Body of pancreas (tissue), 4 donors: ENCODE data around the gene CDC42BPA. TPM values are rescaled to one million over a fixed set of nuclear protein-coding genes. Genes with fewer than 3 reads are reported as not detected.
A peak's percentile ranks its signal among the peaks of the same experiment; 100 is the strongest.

Source experiments
- ATAC-seq: fragments of 150-250 bp; one replicate; pipeline ENCODE4 v1.9.1; 2016
- DNase-seq, 4 donors: peaks; one replicate each; pipeline ENCODE4 v3.0.0-alpha.2; 2019
- H3K27ac ChIP-seq, 4 donors: fragments of 200-600 bp; sonication (generic); 1 replicate in 3 of 4; 2 replicates in 1 of 4; pipeline versions ENCODE4 v1.5.1 to v1.6.1; 2016 to 2019; ENCODE audit warnings: mild to moderate bottlenecking in 1 of 4, mixed read lengths in 1 of 4, moderate library complexity in 1 of 4
- H3K27me3 ChIP-seq, 2 donors: fragments of 200-600 bp; sonication (generic); one replicate each; pipeline ENCODE4 v1.6.0; 2016; ENCODE audit warnings: mild to moderate bottlenecking in 1 of 2
- H3K36me3 ChIP-seq, 2 donors: fragments of 200-600 bp; sonication (generic); replicated peaks in 1 of 2; 2 replicates each; pipeline ENCODE4 v1.5.1; 2016; ENCODE audit warnings: low read depth in 2 of 2; ENCODE audit not compliant: insufficient read depth in 1 of 2
- H3K4me1 ChIP-seq: fragments of 200-600 bp; sonication (generic); one replicate; pipeline ENCODE4 v1.6.0; 2016
- H3K4me3 ChIP-seq, 2 donors: fragments of 200-600 bp; sonication (generic); 1 replicate in 1 of 2; 2 replicates in 1 of 2; pipeline ENCODE4 v1.5.1; 2016 to 2019
- H3K9me3 ChIP-seq, 3 donors: fragments of 200-600 bp; sonication (generic); 1 replicate in 2 of 3; 2 replicates in 1 of 3; pipeline ENCODE4 v1.5.1; 2016
- CTCF ChIP-seq, 7 experiments: fragments of 450-650 bp in 4 of 7; fragments of 200-600 bp in 3 of 7; sonication (generic) in 3 of 7; IDR thresholded peaks; one replicate each; pipeline ENCODE4 v1.5.1; 2016 to 2019; ENCODE audit warnings: antibody characterized with exemption in 7 of 7
- POLR2A ChIP-seq, 3 donors: fragments of 450-650 bp; IDR thresholded peaks; one replicate each; pipeline ENCODE4 v1.6.1; 2016; ENCODE audit warnings: antibody characterized with exemption in 3 of 3, mild to moderate bottlenecking in 2 of 3
- WGBS, 2 donors: methylation state at CpG; one replicate each; pipeline ENCODE4 v1.1.5; 2017; 5-methylcytosine and 5-hydroxymethylcytosine counted together
- intact Hi-C: fragments of 100-400 bp; cut with DNase I; formaldehyde crosslinking; loops from one replicate; pipeline ENCODE4 v1.15.1; 2023
- total RNA-seq, 2 donors: library from RNA; depleted of rRNA; stranded (reverse); fragments of >200 nt; gene quantifications; one replicate each; pipeline ENCODE4 v1.1.0, GENCODE V29; 2016

The CDC42BPA gene
- total RNA-seq, 2 donors from 2014 or later = 35.9 to 37.6 TPM

- Histone ChIP-seq H3K4me3 (no peak overlapping the region), H3K9me3 (no peaks in the 10 kb centered on the region), H3K4me1 (peaks cover 76% of the 10 kb centered on the region), H3K36me3 (no peaks in the 10 kb centered on the region), H3K27ac (peak overlapping the region in 1 of 4 donors; percentile 7), H3K27me3 (no peaks in the 10 kb centered on the region)
- ATAC-seq (no peak), DNase-seq (no peak)
- intact Hi-C loops = no loop called here
- TF ChIP-seq CTCF (IDR thresholded peaks at IDR 0.05) (no peak), POLR2A (IDR thresholded peaks at IDR 0.05) (no peak)
- WGBS, 2 donors = 72 to 86% methylated on average over 12 of the region's 12 CpGs
These were observed 366.8 kb downstream of the CDC42BPA start for GRCh38 chr1:226951286-226952117.

GRCh38 chr1:226950871-226951270, 367.4 kb downstream of the CDC42BPA start:
- H3K27me3 ChIP-seq = no peaks in the 10 kb centered on the region
- peaks cover 82% of the 10 kb centered on the region for H3K4me1 ChIP-seq
- intact Hi-C loops = no loop called here
- TF ChIP-seq POLR2A (IDR thresholded peaks at IDR 0.05) (no peak), CTCF (IDR thresholded peaks at IDR 0.05) (no peak)
- ATAC-seq (no peak), DNase-seq (no peak)
- no peak overlapping the region for H3K27ac ChIP-seq
- no peaks in the 10 kb centered on the region for H3K9me3 ChIP-seq
- H3K4me3 ChIP-seq = no peak overlapping the region
- 86% methylated on average over 3 to 6 of the region's 6 CpGs for WGBS, 2 donors
- H3K36me3 ChIP-seq = no peaks in the 10 kb centered on the region

- Histone ChIP-seq H3K27ac (no peak overlapping the region), H3K36me3 (no peaks in the 10 kb centered on the region), H3K4me1 (peaks cover 87% of the 10 kb centered on the region), H3K27me3 (no peaks in the 10 kb centered on the region), H3K9me3 (no peaks in the 10 kb centered on the region), H3K4me3 (no peak overlapping the region)
- no peak for ATAC-seq
- 94 to 100% methylated on average over 1 of the region's 1 CpG for WGBS, 2 donors
- no peak for DNase-seq
- TF ChIP-seq CTCF (IDR thresholded peaks at IDR 0.05) (no peak), POLR2A (IDR thresholded peaks at IDR 0.05) (no peak)
- intact Hi-C loops = no loop called here
These were observed 368.0 kb downstream of the CDC42BPA start for GRCh38 chr1:226950316-226950715.

GRCh38 chr1:226949401-226949800, 368.9 kb downstream of the CDC42BPA start:
- 87 to 88% methylated on average over 3 of the region's 3 CpGs for WGBS, 2 donors
- Histone ChIP-seq H3K9me3 (no peaks in the 10 kb centered on the region), H3K27me3 (no peaks in the 10 kb centered on the region), H3K4me3 (no peak overlapping the region), H3K36me3 (no peaks in the 10 kb centered on the region), H3K27ac (no peak overlapping the region), H3K4me1 (peaks cover 89% of the 10 kb centered on the region)
- ATAC-seq (no peak), DNase-seq (no peak)
- TF ChIP-seq CTCF (IDR thresholded peaks at IDR 0.05) (no peak), POLR2A (IDR thresholded peaks at IDR 0.05) (no peak)
- intact Hi-C loops = no loop called here

GRCh38 chr1:226948996-226949395, 369.3 kb downstream of the CDC42BPA start:
- Histone ChIP-seq H3K27ac (no peak overlapping the region), H3K27me3 (no peaks in the 10 kb centered on the region), H3K9me3 (no peaks in the 10 kb centered on the region), H3K4me1 (peaks cover 89% of the 10 kb centered on the region), H3K36me3 (no peaks in the 10 kb centered on the region), H3K4me3 (no peak overlapping the region)
- intact Hi-C loops = no loop called here
- ATAC-seq (no peak), DNase-seq (no peak)
- 91 to 92% methylated on average over 15 of the region's 15 CpGs for WGBS, 2 donors
- TF ChIP-seq POLR2A (IDR thresholded peaks at IDR 0.05) (no peak), CTCF (IDR thresholded peaks at IDR 0.05) (no peak)
